Measurements from ENCODE around the gene MYBPHL. TPM values are rescaled to one million over a fixed set of nuclear protein-coding genes. Genes with fewer than 3 reads are reported as not detected.

Gene MYBPHL
- total RNA-seq, 1 donor: not detected

DNA sequence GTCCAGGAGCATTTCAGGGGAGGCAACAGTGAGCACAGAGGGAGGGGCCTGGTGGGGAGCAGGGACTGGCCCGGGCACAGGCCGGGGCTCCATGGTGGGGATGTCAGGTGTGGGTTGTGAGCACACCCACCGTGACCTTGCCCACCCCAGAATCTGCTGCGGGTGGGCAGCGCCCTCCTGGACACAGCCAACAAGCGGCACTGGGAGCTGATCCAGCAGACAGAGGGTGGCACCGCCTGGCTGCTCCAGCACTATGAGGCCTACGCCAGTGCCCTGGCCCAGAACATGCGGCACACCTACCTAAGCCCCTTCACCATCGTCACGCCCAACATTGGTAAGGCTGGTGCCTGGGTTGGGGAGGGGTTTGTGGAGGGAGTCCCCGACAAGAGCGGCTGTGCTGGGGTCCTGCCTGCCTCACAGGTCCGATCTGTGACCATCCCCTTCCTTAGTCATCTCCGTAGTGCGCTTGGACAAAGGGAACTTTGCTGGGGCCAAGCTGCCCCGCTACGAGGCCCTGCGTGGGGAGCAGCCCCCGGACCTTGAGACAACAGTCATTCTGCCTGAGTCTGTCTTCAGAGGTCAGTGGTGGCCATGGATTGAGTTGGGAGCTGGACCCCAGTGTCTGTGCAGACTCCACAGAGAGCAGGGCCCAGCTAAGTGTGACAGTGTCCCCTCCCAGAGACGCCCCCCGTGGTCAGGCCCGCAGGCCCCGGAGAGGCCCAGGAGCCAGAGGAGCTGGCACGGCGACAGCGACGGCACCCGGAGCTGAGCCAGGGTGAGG, 38.2 kb downstream of the MYBPHL start:
- no peak overlapping the region for H3K4me2 ChIP-seq (ENCODE audit: insufficient read depth, low read length)
- TF ChIP-seq, protein P1, sequence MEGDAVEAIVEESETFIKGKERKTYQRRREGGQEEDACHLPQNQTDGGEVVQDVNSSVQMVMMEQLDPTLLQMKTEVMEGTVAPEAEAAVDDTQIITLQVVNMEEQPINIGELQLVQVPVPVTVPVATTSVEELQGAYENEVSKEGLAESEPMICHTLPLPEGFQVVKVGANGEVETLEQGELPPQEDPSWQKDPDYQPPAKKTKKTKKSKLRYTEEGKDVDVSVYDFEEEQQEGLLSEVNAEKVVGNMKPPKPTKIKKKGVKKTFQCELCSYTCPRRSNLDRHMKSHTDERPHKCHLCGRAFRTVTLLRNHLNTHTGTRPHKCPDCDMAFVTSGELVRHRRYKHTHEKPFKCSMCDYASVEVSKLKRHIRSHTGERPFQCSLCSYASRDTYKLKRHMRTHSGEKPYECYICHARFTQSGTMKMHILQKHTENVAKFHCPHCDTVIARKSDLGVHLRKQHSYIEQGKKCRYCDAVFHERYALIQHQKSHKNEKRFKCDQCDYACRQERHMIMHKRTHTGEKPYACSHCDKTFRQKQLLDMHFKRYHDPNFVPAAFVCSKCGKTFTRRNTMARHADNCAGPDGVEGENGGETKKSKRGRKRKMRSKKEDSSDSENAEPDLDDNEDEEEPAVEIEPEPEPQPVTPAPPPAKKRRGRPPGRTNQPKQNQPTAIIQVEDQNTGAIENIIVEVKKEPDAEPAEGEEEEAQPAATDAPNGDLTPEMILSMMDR (IDR thresholded peaks at IDR 0.05; ENCODE audit: extremely low read depth, low read depth, low read length): no peak
- DNase-seq (ENCODE audit: insufficient read length, low spot score, missing footprints): peak; percentile 83
- H3K79me2 ChIP-seq (ENCODE audit: insufficient read depth, low read length): no peaks in the 10 kb centered on the region
- no peaks in the 10 kb centered on the region for H3K27me3 ChIP-seq (ENCODE audit: insufficient read depth, low read length)
- no peak overlapping the region for H3K4me3 ChIP-seq (ENCODE audit: insufficient read depth, low read length)
- H3K4me1 ChIP-seq (ENCODE audit: insufficient read depth, low read length): peaks cover 6% of the 10 kb centered on the region
- H3K27ac ChIP-seq (ENCODE audit: low read depth, low read length): no peak overlapping the region
- H2AFZ ChIP-seq (ENCODE audit: low read length): no peak overlapping the region
- H3K36me3 ChIP-seq (ENCODE audit: insufficient read depth, low read length): no peaks in the 10 kb centered on the region
- no peaks in the 10 kb centered on the region for H3K9me3 ChIP-seq (ENCODE audit: low read depth, low read length)
- H4K20me1 ChIP-seq (ENCODE audit: insufficient read depth, low read length): no peaks in the 10 kb centered on the region

DNA sequence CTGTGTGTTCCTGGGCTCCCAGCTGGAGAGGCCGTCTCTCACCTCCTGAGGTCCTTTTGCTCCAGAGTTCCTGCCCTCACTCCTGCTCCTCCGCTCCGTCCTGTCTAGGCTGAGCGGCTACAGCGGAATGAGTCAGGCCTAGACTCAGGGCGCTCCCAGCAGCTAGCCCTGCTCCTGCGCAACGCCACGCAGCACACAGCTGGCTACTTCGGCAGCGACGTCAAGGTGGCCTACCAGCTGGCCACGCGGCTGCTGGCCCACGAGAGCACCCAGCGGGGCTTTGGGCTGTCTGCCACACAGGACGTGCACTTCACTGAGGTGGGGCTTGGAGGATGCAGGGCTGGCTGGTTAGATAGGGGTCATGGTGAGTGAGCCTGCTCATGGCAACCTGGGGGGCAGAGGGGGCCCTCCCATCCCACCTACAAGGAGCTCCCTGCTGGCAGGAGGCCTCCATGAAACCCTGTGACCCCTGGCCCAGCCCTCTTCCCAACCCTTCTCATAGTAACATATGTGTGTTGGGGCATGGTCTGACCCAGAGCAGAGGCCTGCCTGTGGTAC, 39.0 kb downstream of the MYBPHL start:
- no peak overlapping the region for H3K4me3 ChIP-seq (ENCODE audit: insufficient read depth, low read length)
- no peaks in the 10 kb centered on the region for H3K27me3 ChIP-seq (ENCODE audit: insufficient read depth, low read length)
- H4K20me1 ChIP-seq (ENCODE audit: insufficient read depth, low read length): no peaks in the 10 kb centered on the region

DNA sequence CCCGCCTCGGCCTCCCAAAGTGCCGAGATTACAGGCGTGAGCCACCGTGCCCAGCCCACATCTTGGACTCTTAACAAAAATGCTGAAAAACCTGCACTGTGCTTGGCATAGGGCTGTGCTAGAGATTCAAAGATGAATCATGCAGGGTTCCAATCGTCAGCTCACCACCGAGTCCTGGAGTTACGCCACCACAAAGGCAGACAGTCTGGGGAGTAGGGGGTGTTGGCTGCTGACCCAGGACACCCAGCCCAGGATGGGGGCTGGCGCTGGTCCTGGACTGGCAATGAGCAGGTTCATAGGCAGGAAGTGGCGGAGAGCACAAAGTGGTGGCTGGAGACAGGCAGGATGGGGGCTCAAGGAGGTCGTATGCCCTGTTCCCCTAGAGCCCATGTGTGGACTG, 39.8 kb downstream of the MYBPHL start:
- TF ChIP-seq, protein P1 (IDR thresholded peaks at IDR 0.05; ENCODE audit: extremely low read depth, low read depth, low read length): no peak
- H3K27me3 ChIP-seq (ENCODE audit: insufficient read depth, low read length): no peaks in the 10 kb centered on the region
- no peaks in the 10 kb centered on the region for H3K79me2 ChIP-seq (ENCODE audit: insufficient read depth, low read length)
- no peaks in the 10 kb centered on the region for H3K36me3 ChIP-seq (ENCODE audit: insufficient read depth, low read length)
- no peaks in the 10 kb centered on the region for H4K20me1 ChIP-seq (ENCODE audit: insufficient read depth, low read length)
- no peak overlapping the region for H2AFZ ChIP-seq (ENCODE audit: low read length)
- peaks cover 6% of the 10 kb centered on the region for H3K4me1 ChIP-seq (ENCODE audit: insufficient read depth, low read length)
- no peak overlapping the region for H3K4me2 ChIP-seq (ENCODE audit: insufficient read depth, low read length)
- H3K27ac ChIP-seq (ENCODE audit: low read depth, low read length): no peak overlapping the region
- no peaks in the 10 kb centered on the region for H3K9me3 ChIP-seq (ENCODE audit: low read depth, low read length)
- peak; percentile 98 for DNase-seq (ENCODE audit: insufficient read length, low spot score, missing footprints)
- no peak overlapping the region for H3K4me3 ChIP-seq (ENCODE audit: insufficient read depth, low read length)

More for the DNA sequence above, 39.0 kb downstream of the MYBPHL start:
- peak; percentile 80 for DNase-seq (ENCODE audit: insufficient read length, low spot score, missing footprints)
- H3K9me3 ChIP-seq (ENCODE audit: low read depth, low read length): no peaks in the 10 kb centered on the region
- H3K27ac ChIP-seq (ENCODE audit: low read depth, low read length): no peak overlapping the region
- H3K36me3 ChIP-seq (ENCODE audit: insufficient read depth, low read length): no peaks in the 10 kb centered on the region
- H3K4me1 ChIP-seq (ENCODE audit: insufficient read depth, low read length): peaks cover 6% of the 10 kb centered on the region
- TF ChIP-seq, protein P1 (IDR thresholded peaks at IDR 0.05; ENCODE audit: extremely low read depth, low read depth, low read length): no peak
- H3K79me2 ChIP-seq (ENCODE audit: insufficient read depth, low read length): no peaks in the 10 kb centered on the region
- no peak overlapping the region for H3K4me2 ChIP-seq (ENCODE audit: insufficient read depth, low read length)
- no peak overlapping the region for H2AFZ ChIP-seq (ENCODE audit: low read length)

DNA sequence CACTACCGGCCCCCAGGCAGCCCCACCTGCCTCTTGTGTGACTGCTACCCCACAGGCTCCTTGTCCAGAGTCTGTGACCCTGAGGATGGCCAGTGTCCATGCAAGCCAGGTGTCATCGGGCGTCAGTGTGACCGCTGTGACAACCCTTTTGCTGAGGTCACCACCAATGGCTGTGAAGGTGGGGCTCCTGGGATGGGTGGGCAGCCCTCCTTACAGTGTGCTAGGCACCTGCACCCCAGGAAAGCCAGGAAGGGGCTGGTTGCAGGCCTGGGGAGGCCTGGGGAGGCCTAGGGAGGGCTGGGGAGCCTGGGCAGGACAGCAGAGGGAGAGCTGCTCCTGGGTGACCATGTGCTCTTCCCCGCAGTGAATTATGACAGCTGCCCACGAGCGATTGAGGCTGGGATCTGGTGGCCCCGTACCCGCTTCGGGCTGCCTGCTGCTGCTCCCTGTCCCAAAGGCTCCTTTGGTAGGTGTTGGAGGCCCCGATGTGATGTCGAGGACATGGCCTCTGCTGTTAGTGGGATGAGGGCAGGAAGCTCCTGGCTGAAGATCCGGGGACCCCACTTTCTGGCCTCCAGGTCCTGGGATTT, 41.0 kb downstream of the MYBPHL start:
- DNase-seq (ENCODE audit: insufficient read length, low spot score, missing footprints): peak; percentile 61
- Histone ChIP-seq H4K20me1 (ENCODE audit: insufficient read depth, low read length) (no peaks in the 10 kb centered on the region), H2AFZ (ENCODE audit: low read length) (no peak overlapping the region), H3K27ac (ENCODE audit: low read depth, low read length) (no peak overlapping the region), H3K27me3 (ENCODE audit: insufficient read depth, low read length) (no peaks in the 10 kb centered on the region), H3K79me2 (ENCODE audit: insufficient read depth, low read length) (no peaks in the 10 kb centered on the region), H3K4me3 (ENCODE audit: insufficient read depth, low read length) (no peak overlapping the region), H3K9me3 (ENCODE audit: low read depth, low read length) (no peaks in the 10 kb centered on the region), H3K36me3 (ENCODE audit: insufficient read depth, low read length) (no peaks in the 10 kb centered on the region), H3K4me2 (ENCODE audit: insufficient read depth, low read length) (no peak overlapping the region), H3K4me1 (ENCODE audit: insufficient read depth, low read length) (peaks cover 6% of the 10 kb centered on the region)
- TF ChIP-seq, protein P1 (IDR thresholded peaks at IDR 0.05; ENCODE audit: extremely low read depth, low read depth, low read length): no peak

Data from osteoblast (primary cell).